GM18526 (cell line): Measurements from ENCODE around the gene PLPP4.

Experiments
- POLR2A ChIP-seq: IDR thresholded peaks from 3 replicates; pipeline ENCODE4 v1.6.1; 2011; ENCODE audit not compliant: insufficient read length; ENCODE audit errors: extremely low read depth

Gene PLPP4

DNA sequence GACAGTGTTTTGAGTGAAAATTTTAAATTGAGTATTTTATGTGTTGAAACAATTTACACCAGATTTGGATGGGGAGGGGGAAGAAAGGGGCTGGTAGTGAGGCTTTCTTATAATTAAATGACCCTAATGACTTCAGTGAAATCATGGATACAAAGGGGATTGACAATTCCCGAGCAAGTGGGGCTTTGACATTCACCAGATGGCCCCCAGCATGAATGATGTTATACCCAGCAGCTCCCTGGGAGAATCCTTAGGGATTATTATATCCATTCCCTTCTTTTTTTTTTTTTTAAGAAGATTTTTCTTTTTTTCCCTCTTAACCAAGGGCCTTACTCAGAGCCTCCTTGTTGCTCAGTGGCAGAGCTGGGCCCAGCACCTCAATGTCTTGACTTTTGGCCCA, 17.9 kb downstream of the PLPP4 start:
- TF ChIP-seq POLR2A: no peak

DNA sequence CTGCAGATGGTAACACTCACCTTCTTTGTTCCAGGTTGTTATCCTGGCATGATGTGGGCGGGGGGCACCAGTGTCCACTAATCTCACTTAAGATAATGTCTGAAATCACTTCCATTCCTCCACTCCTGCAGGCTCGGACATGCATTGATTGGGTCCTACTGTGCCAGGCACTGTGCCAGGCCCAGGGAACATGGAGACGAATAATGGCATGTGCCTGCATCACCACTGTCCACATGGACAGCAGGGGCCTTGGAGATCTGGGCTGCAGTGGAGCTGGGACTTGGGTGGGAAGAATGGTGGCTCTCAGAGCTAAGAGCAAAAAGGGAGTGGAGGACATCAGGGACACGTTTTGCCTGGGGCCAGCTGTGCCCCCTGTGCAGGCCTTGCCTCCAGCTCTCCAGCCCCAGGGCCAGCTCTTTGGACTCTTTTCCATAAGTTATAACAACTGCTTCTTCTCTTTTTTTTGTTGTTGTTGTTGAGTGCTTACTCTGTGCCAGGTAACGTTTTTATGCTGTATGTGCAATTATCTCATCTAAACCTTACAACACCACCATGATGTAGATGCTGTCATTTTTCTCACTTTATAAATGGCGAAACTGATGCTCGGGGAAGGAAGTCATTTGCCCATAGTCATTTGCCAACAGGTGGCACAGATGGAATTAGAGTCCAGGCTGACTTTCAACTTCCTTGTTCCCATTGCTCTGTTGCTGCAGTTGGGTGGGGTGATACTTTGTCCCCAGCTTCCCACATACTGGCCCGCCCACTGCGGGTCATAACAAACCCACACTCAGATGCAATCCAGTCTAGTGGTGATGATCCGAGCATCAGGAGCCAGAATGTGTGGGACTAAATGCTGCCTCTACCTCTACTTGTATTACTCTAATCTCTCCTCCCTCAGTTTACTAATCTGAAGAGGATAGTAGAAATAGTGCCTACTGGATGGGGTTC, 19.1 kb downstream of the PLPP4 start:
- no peak for TF ChIP-seq POLR2A

DNA sequence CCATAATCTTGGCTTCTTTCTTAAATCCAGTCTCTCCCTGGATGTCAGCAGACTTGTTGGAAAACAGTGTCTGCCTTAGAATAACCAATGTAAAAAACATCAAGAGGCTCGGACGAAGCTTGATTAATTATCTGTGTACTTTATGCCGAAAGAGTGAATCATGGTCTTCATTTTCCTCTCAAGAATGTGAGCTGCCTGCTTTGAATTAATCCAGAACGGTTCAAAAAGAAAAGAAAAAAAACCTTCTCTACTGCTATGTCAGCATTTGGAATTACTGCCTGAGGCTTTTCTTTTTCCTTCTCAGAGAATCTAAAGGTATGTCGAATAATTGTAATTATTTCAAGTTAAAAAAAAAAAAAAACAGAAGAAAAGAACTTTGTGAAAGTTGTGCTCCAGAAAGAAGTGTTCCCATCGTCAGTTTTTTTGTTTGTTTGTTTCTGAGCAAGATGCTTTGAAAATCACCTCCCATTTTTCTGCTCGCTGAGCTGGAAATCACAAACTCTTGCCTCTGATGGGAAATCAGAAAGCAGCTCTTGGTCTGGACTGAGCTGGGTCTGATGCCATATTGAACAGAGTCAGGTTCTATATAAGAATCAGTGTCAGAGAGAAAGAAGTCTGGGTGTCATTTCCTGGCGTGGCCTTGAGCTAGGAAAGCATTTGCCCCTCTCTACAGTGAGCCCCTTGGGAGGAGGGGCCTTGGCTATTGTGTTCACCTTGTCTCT, 20.2 kb downstream of the PLPP4 start:
- TF ChIP-seq POLR2A: no peak

DNA sequence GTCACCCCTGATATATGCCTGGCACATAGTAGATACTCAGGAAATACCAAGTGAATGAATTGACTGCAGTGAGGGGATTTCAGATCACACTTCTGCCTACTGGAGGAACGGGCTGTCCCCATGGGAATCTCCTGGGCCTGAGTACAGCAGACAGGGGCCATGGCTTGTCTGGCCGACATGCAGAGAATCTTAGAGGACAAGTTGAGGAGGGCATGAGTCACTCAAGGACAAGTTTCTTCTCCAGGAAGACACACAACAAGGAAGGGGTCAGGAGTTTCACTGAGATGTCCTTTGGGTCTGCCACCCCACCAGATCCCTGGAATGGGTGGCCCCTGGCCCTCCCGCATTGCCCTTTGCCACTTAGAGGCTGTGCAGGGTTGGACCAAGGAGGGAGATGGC, 20.7 kb downstream of the PLPP4 start:
- no peak for TF ChIP-seq POLR2A

DNA sequence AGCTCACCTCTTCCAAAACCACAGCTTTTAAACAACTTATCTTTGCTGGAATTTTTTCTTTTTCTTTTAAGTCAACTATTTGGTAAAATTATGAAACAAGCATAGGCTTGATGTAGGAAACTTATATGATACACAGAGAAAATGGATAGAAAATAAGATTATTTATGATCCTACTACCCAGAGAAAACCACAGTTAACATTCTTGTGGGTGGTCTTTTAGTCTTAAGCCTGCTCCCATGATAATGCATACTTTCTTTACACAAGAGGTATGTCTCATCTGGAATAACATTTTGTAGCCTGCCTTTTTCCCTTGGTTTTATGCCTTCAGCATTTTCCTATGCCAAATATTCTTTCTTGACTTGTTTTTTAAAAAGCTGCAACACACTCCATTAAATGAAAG, 21.4 kb downstream of the PLPP4 start:
- TF ChIP-seq POLR2A: no peak

DNA sequence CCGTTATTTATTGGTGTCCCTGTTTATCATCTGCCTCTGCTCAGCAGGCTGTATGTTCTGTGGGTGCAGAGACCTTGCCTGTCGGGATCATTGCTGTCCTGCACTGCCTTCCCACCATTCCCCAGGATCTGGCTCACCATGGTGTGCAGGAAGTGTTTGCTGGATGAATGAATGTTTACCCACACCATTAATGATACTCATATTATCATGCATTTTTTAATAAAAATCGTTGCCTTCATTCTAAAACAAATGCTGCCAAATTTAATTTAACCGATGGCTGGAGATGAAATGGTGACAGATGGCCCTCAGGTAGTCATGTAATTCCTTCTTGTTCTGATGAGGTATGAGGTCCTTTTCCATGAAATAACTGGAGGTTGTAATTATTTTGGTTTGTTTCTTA, 22.5 kb downstream of the PLPP4 start:
- no peak for TF ChIP-seq POLR2A

DNA sequence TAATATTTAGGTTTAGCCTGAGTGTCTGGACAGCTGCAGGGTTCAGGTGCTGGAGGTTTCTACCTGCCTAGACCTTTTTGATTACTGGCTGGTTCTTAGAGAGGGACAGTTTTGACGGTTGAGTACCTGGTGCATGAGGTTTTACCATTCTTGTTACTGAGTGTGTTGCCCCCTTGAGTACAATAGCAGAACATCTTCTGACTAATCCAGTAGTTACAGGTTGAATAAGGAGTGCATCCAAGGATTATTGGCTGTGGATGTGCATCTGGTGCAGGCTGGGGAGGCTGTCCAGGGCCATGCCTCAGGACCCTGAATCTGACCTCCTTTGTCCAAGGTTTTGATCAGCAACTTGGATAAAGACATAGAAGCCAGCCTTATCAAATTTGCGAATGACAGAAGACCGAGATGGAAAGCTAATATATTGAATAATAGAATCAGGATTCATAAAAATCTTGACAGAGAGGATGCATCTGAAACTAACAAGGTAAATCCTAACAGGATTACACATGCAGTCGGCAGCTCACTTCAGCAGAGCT, 23.1 kb downstream of the PLPP4 start:
- TF ChIP-seq POLR2A: no peak

DNA sequence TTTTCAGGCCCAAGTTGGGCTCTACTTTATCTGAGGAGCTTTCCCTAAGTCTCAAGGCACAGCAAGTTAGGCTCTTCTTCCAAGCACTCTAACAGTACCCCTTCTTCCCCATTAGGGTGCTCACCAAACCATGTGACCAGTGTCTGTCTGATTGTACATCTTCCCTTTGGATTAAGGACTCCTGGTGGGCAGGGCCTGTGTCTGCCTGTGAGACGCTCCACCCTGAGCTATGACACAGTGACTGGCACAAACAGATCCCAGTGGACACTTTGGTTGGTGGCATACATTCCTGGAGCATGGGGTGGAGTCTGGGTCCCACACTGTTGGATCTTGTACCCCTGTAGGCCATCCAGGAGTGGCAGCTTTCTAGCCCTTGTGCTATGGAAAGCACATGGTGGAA, 23.8 kb downstream of the PLPP4 start:
- TF ChIP-seq POLR2A: no peak

DNA sequence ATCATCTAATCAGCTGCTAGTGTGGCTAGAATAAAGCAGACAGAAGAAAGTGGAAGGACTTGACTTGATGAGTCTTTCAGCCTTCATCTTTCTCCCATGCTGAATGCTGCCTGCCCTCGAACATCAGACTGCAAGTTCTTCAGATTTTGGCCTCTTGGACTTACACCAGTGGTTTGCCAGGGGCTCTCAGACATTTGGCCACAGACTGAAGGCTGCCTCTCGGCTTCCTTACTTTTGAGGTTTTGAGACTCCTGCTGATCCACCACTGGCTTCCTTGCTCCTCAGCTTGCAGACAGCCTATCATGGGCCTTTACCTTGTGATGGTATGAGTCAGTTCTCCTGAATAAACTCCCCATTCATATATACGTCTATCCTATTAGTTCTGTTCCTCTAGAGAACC, 26.0 kb downstream of the PLPP4 start:
- no peak for TF ChIP-seq POLR2A

DNA sequence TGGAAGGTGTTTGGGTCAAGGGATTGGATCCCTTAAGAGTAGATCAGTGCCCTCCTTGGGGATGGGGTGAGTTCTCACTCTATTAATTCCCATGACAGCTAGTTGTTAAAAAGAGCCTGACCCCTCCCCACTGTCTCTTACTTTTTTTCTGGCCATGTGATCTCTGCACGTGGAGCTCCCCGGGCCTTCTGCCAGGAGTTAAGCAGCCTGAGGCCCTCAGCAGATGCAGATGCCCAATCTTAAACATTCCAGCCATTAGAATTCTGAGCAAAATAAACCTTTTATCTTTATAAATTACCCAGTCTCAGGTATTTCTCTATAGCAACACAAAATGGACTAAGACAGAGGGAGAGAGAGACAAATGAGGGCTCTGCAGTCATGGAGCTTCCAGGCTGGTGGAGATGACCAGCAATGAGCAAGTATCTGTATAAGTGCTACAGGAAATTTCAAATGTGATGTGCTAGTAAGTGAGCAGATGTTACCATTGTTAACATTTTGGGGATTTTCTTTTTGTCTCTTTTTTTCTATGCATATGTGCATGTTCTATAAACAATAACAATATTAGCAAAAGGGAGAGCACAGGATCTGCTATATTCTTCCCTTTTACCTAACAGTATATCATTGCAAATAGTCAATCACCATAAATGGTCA, 26.7 kb downstream of the PLPP4 start:
- TF ChIP-seq POLR2A: no peak

DNA sequence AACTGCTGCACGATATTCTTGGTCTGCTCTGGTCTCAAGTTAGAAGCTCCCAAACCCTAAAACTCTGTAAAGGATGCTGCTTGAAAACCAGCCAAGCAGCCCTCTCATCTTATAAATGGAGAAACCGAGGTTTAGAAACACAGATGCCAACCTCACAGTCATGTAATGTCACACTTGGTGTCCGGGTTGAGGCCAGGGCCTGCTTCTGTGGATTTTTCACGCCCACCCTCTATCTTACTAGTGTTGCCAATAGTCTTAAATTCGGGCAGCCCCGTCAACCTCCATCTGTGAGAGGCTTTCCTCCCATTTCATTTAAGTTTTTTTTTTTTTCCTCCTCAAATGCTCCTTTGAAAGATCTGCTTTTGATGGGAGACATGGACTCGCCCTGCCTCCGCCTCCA, 28.9 kb downstream of the PLPP4 start:
- TF ChIP-seq POLR2A: no peak

DNA sequence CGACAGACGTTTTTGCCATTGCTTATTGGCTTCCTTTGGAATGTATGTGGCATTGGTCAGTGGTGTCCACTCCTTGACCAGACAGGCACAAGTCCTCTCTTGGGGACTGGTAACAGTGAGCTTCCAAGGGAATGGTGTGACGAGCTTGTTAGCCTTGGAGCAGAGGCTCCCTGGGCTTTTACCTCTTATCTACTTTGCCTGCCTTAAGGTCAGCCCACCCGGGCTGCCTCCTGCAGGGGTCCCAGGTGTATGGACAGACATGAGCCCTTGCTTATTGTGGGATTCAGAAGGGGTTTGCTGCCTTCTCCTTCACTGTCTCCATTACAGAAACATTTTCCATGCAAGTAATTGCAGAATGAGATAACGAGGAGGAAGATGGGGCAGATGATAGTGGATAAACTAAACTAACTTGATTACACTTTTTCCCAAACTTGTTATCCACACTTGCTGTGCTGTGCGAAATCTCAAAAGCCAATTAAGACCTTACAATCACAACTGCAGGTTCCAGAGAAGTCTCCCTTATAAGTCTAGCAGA, 29.7 kb downstream of the PLPP4 start:
- no peak for TF ChIP-seq POLR2A

DNA sequence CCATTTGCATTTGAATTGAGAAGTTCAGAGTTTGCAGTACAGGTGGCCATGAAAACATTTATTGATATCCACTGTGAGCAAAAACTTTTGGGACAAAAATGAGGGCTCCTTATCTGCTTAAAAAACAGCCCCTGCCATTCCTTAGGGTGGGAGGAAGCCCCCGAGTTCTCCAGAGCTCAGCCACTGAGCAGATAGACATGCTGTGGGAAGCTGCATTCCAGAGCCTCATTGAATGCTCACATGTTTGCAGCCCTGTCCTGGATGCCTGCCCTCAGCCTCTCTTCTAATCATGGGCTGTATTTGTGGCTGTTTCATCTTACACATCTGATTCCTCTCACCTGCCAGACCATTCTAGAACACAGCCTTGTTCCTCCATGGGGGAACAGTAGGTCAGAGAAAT, 33.3 kb downstream of the PLPP4 start:
- no peak for TF ChIP-seq POLR2A

DNA sequence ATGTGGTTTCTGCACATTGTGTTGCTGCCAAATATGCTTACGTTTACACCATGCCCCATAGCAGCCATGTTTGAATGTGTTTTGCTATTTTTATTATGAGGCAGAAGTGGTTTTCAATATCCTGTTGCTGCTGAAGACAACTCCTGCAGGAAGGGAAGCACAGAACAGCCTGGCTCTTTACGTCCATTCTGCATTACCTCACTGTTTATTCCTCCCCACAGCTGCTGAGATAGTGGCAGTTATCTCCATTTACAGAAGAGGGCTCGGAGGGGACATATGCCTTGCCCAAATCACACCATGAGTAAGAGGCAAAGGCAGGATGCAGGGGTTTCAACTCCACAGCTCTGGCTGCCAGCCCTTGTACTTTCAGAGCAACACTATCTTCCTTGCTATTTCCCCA, 35.3 kb downstream of the PLPP4 start:
- TF ChIP-seq POLR2A: no peak

DNA sequence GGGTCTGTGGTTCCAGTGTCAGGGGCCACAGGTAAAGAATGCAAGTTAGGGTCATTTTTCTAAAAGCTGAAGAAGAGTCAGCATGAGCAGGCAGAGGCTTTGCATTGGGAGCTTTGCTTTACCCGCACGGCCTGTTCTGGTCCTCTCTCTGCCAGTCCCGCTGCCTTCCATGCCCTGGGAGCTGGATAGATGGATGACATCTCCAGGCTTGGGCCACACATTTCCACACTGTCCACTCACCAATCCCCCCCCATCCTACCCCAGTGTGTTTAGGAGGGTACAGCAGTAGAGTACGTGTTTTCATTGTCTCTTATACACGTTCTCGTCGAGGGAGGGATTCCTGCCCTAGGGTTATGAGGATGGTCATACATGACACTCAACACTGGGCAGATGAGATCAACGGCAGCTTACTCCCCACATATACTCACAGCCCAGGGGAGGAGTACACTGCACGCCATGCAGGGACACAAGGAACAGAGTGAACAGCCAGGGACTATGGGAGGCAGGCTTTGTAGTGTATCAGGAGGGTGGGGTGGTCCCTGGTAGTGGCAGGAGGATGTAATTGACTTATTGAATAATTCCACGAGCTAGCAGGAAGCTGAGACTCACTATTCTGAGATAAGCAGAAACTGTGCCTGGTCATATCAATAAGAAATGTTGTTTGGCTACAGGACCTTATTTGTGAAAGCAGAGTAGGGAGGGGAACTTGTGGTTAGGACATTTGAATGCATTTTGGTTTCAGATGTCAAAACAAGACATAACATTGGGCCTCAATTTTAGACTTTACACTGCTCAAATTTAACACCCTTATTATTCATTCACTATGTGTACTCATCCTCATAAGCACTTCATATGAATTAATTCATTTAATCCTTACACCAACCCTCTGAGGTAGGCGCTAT, 36.6 kb downstream of the PLPP4 start:
- TF ChIP-seq POLR2A: no peak

DNA sequence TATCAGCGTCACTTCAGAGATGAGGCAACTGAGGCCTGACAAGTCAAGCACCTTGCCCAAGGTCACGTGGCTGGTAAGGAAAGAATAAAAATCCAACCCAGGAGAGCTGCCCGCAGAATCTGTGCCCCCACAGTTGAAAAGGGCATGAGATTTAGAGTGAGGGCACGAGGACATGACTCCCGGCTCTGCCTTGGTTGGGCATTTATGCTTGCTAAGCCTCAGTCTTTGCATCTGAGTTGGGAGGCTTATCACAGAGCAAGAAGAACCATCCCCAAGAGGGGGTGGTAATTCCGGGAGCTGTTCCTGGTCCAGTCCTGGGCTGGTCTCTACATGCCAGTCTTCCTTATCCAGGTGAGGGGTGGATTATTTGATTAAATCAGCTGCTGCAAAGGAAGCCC, 37.3 kb downstream of the PLPP4 start:
- TF ChIP-seq POLR2A: no peak
